GM19463 (cell line): ENCODE measurements around the gene ZNF57.
A peak's percentile ranks its signal among the peaks of the same experiment; 100 is the strongest.
"Not testable (repeated sequence)": the region's sequence is repeated elsewhere in the genome, so short reads cannot be mapped to it uniquely, and the experiment has no call there.

Experiments
- ATAC-seq: cut with Tn5 transposase; IDR thresholded peaks from one replicate; pipeline ENCODE4 v1.9.1; 2021; ENCODE audit warnings: mild to moderate bottlenecking, moderate library complexity; ENCODE audit not compliant: unreplicated experiment

Gene ZNF57

GRCh38 chr19:2890531-2890930, 10.2 kb upstream of the ZNF57 start:
- not testable (repeated sequence) for ATAC-seq

DNA sequence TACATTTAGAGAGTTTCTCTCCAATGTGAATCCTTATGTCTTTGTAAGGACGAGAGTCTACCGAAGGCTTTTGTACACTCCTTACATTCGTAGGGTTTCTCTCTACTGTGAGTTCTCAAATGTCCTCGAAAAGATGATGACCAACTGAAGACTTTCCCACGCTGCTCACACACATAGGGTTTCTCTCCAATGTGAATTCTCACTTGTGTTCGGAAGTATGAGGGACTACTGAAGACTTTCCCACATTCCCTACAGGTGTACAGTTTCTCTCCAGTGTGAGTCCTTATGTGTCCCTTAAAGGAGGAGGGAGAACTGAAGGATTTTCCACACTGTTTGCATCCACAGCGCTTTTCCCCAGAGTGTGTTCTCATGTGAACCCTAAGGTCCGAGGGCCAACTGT, 4.0 kb upstream of the ZNF57 start:
- no peak for ATAC-seq

GRCh38 chr19:2902590-2903218, 2.0 kb downstream of the ZNF57 start:
- no peak for ATAC-seq

GRCh38 chr19:2903326-2903725, 2.6 kb downstream of the ZNF57 start:
- not testable (repeated sequence) for ATAC-seq

DNA sequence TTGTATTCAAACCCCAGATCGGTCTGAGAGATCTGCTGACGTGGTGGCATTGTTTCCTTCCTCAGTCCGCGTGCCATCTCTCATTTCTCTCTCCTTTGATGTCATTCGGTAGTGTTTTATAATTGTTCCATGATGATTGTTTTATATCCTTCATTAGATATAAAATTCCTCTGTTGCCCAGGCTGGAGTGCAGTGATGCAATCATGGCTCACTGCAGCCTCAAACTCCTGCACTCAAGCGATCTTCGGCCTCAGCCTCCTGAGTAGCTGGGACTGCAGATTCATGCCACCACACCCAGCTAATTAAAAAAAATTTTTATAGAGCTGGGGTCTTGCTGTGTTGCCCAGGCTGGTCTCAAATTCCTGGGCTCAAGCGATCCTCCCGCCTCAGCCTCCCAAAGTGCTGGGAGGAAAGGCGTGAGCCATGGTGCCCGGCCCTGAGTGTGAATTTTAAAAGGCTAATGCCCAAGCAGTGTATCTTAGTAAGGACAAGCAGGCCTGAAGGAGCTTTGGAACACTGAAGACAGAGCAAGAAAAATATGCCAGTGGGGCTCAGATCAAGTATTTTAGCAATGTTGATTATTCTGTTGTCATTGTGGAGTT, 5.3 kb downstream of the ZNF57 start:
- ATAC-seq: no peak

DNA sequence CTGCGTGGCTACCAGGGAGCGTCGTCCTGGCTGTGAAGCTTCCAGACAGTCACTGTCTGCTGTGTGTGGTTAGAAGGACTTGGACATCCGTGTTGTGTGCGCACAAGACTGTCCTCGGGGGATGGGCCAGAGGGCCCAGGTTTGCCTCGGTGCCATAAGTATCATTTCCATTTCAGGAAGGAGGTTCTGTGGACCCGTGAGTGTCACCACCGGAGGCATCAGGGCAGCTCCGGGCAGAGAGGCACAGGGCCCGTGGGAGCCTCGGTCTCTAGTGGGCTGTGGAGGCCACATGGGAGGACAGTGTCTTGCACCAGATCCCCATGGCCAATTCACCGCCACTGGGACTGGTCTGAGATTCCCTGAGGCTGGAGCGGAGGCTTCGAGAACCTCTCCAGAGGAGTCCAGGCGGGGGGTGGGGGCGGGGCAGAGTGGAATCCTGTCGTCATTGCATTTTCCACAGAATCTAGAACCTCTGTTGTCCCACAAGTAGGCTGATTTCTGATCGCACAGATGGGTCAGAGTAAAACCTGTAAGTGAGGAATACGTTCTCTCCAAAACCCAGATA, 6.0 kb downstream of the ZNF57 start:
- no peak for ATAC-seq

DNA sequence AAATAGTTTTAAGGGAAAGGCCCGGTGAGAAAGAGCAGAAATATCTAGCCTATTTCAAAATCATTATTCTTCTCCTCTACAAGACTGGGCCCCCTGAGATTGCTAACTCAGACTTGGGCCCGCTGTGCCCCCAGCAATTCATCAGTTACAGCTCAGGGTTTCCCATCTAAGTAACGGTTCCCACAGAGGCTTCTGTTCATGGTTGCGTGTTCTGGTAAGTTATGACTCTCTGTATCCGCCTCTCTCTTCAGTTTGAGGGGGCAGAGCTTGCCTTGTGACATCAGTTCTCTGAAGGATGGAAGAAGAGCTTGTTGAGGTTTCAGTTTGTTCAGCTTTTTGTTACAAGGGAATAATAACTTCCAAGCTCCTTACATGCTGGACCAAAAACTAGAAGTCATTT, 11.6 kb downstream of the ZNF57 start:
- ATAC-seq: no peak

DNA sequence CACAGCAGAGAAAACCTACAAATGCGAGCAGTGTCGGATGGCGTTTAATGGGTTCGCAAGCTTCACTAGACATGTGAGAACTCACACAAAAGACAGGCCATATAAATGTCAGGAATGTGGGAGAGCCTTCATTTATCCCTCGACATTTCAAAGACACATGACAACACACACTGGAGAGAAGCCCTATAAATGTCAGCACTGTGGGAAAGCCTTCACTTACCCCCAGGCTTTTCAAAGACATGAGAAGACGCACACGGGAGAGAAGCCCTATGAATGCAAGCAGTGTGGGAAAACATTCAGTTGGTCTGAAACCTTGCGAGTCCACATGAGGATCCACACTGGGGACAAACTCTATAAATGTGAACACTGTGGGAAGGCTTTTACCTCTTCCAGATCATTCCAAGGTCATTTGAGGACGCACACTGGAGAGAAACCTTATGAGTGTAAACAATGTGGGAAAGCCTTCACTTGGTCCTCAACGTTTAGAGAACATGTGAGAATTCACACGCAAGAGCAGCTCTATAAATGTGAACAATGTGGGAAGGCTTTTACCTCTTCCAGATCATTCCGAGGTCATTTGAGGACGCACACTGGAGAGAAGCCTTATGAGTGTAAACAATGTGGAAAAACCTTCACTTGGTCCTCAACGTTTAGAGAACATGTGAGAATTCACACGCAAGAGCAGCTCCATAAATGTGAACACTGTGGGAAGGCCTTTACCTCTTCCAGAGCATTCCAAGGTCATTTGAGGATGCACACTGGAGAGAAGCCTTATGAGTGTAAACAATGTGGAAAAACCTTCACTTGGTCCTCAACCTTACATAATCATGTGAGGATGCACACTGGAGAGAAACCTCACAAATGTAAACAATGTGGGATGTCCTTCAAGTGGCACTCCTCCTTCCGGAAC, 16.8 kb downstream of the ZNF57 start:
- no peak for ATAC-seq

DNA sequence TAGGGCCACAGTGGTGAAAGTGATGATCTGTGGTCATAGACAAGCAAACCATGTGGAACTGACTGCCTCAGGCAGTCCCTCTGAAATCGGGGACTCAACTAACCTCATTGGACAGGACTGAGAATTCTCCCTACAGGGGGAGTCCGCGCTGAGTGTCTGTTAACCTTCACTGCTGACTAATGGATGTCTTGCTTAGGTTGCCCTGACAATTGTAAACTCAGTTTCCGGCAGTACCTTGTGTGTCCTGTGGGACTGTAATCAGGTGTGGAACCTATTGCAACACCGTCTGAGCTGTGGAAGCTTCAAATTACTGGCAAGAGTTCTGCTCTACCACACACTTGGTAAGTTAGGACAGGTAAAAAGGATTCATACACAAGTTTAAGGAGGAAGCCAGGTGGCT, 22.3 kb downstream of the ZNF57 start:
- no peak for ATAC-seq

- no peak for ATAC-seq
These were observed 22.8 kb downstream of the ZNF57 start for GRCh38 chr19:2923510-2923909.

DNA sequence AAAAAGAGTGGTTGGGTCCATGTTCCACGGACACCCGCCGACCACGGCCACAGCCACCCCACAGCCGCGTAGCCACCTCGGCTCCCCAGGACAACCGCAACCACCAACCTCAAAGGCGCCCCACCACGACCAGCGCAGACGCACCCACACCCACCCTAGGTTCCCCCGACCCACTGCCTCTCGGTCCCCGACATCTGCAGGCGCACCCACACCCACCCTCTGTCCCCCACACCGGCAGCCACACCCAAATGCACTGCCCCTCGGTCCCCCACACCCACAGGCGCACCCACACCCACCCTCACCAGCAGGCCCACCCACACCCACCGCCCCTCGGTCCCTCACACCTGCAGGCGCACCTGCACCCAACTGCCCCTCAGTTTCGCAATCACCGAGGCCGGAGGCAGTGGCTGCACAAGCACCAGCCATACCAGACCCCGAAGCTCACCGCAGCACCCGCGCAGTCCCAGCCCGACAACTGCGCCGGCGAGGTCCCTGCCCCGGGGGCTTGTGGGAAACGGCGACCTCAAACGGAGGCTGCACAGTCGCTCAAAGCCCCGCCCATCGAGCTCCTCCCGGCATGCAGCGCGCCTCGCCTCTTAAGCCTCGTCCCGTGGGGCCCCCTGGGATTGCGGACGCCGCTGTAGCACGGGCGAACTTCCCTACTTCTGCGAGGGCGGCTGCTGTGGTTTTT, 25.8 kb downstream of the ZNF57 start:
- no peak for ATAC-seq

DNA sequence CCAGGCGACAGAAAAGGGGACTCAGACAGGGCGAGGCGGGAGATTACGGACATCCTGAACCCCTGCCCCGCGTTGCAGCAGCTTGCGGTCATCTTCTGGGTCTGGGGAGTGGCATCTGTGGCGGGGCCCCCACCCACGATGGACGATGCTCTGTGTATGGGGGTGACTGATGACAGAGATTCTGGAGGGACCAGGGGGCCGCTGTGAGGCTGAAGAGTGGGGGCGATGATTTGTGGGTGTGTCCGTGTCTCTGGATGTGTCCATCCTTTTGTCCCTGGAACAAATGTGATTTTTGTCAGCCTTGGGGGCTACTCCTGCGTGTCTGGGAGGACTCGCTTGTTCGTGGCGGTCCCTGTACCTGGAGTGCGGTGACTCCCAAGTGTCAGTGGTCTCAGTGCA, 26.3 kb downstream of the ZNF57 start:
- ATAC-seq: no peak

DNA sequence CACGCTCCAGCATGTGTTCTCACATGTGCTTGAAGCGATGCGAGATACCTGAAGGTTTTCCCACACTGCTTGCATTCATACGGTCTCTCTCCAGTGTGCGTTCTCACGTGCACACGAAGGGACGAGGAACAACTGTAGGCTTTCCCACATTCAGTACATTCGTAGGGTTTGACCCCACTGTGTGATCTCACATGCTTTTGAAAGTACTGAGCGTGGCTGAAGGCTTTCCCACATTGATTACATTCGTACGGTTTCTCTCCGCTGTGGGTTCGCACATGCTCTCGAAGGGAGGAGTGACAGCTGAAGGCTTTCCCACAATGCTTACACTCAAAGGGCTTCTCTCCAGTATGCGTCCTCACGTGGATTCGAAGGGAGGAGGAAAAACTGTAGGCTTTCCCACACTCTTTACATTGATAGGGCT, 32.8 kb downstream of the ZNF57 start:
- no peak for ATAC-seq

- not testable (repeated sequence) for ATAC-seq
These were observed 35.1 kb downstream of the ZNF57 start for GRCh38 chr19:2935863-2936262.

GRCh38 chr19:2942928-2943640, 42.4 kb downstream of the ZNF57 start:
- ATAC-seq: no peak

DNA sequence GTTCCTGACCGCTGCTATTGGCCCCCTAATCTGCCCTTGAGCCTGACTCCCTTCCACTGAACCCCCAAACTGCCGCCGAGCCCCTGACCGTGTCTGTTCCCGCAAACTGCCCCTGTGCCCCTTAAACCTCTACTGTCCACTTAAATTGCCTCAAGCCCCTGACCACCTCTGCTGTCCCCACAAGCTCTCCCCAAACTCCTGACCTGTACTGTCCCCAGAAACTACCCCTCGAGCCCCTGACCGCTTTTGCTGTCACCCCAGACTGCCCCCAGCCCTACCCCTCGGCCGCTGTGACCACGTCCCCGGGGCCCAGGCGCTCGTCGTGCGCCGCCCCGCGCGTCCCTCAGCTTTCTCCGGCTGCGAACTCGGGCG, 43.7 kb downstream of the ZNF57 start:
- ATAC-seq: no peak

- ATAC-seq: peak; percentile 97
These were observed 44.2 kb downstream of the ZNF57 start, which contains the start of gene ZNF77 for GRCh38 chr19:2944775-2945574. Gene ZNF77, minus strand, starts transcription at chr19:2944971. Its CDS starts 131 bp downstream, at chr19:2944840.

- ATAC-seq: no peak
These were observed 45.0 kb downstream of the ZNF57 start for GRCh38 chr19:2945575-2946184.

DNA sequence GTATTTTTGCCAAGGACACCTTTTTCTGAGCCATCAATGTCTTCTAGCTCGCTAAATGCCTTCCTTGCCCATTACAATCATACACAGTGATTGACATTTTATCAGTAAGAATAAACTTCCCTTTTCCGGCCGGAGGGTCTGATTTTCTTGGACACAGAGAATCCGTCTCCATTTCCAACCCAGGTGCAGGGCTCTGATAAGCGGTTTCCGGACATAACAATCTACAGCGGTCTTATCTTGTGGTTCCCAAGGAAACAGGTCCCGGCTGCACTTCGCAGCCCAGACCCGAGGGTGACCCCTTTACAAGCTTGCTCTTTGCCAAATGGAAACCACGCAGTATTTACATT, 49.2 kb downstream of the ZNF57 start:
- no peak for ATAC-seq
